Smooth muscle cell (in vitro differentiated cells): ENCODE results near the gene IRF6. TPM values are rescaled to one million over a fixed set of nuclear protein-coding genes. Genes with fewer than 3 reads are reported as not detected.

Experiments used
- DNase-seq: peaks from one replicate; lab custom pipeline; 2025; ENCODE audit not compliant: unreplicated experiment; lab: John Stamatoyannopoulos, UW
- H2AFZ ChIP-seq: fragments of 200-600 bp; sonication (generic); 2 replicates; pipeline ENCODE4 v1.6.0; 2016; ENCODE audit warnings: antibody characterized with exemption, low read depth, mild to moderate bottlenecking
- H3F3A ChIP-seq: fragments of 200-600 bp; sonication (generic); 2 replicates; pipeline ENCODE4 v1.6.0; 2017; ENCODE audit warnings: antibody characterized with exemption, low read depth
- H3K27ac ChIP-seq: fragments of 200-600 bp; sonication (generic); 2 replicates; pipeline ENCODE4 v1.5.1; 2016; ENCODE audit warnings: low read depth, mild to moderate bottlenecking
- H3K27me3 ChIP-seq: fragments of 200-600 bp; sonication (generic); 2 replicates; pipeline ENCODE4 v1.6.1; 2016; ENCODE audit warnings: low read depth, mild to moderate bottlenecking
- H3K36me3 ChIP-seq: fragments of 200-600 bp; sonication (generic); 2 replicates; pipeline ENCODE4 v1.5.1; 2016; ENCODE audit warnings: low read depth
- H3K4me1 ChIP-seq: fragments of 200-600 bp; sonication (generic); 2 replicates; pipeline ENCODE4 v1.5.1; 2016; ENCODE audit warnings: low read depth
- H3K4me2 ChIP-seq: fragments of 200-600 bp; sonication (generic); 2 replicates; pipeline ENCODE4 v1.6.0; 2016; ENCODE audit warnings: mild to moderate bottlenecking
- H3K4me3 ChIP-seq: fragments of 200-600 bp; sonication (generic); 2 replicates; pipeline ENCODE4 v1.5.1; 2016; ENCODE audit warnings: mild to moderate bottlenecking
- H3K79me2 ChIP-seq: fragments of 200-600 bp; sonication (generic); 2 replicates; pipeline ENCODE4 v1.6.0; 2016; ENCODE audit warnings: low read depth, mild to moderate bottlenecking
- H3K9ac ChIP-seq: fragments of 200-600 bp; sonication (generic); 2 replicates; pipeline ENCODE4 v1.6.0; 2016; ENCODE audit warnings: low read depth
- H3K9me3 ChIP-seq: fragments of 200-600 bp; sonication (generic); replicated peaks from 2 replicates; pipeline ENCODE4 v1.5.1; 2016; ENCODE audit warnings: low read depth
- H4K20me1 ChIP-seq: fragments of 200-600 bp; sonication (generic); 2 replicates; pipeline ENCODE4 v1.6.0; 2016; ENCODE audit warnings: low read depth
- WGBS: methylation state at CpG from one replicate; pipeline ENCODE4 v1.1.7; 2016; ENCODE audit warnings: low lambda C conversion rate; 5-methylcytosine and 5-hydroxymethylcytosine counted together
- polyA plus RNA-seq: library from polyadenylated mRNA; unstranded; fragments of >200 nt; fragmentation: Nextera tagmentation; extraction: Ambion mirVana; gene quantifications from 2 replicates; pipeline ENCODE4 v1.2.1, GENCODE V29; 2016
- total RNA-seq: library from RNA; depleted of rRNA; stranded (reverse); fragments of >200 nt; gene quantifications from 2 replicates; pipeline ENCODE4 v1.2.3, GENCODE V29; 2014
- TF ChIP-seq, protein P1 (sequence below): fragments of 200-600 bp; sonication (generic); IDR thresholded peaks from 2 replicates; pipeline ENCODE4 v1.5.1; 2017; ENCODE audit warnings: borderline replicate concordance, mild to moderate bottlenecking, antibody characterized with exemption; ENCODE audit not compliant: insufficient read depth, poor library complexity, severe bottlenecking

Gene IRF6
- total RNA-seq = 52.3 and 59.6 TPM in 2 replicates
- polyA plus RNA-seq = 18.1 and 57.4 TPM in 2 replicates

GRCh38 chr1:209805875-209806760 is at the start of gene IRF6:
Gene IRF6, minus strand, starts transcription at chr1:209806142. Its CDS starts 4,729 bp downstream, at chr1:209801413.
- Histone ChIP-seq H3K4me2 (peak within 1 kb of the TSS; percentile 93), H3K4me3 (peak within 1 kb of the TSS; percentile 56), H4K20me1 (peaks cover 43% of the 10 kb centered on the region), H3K4me1 (peaks cover 4% of the 10 kb centered on the region), H3K79me2 (peaks cover 32% of the 10 kb centered on the region), H2AFZ (peak within 1 kb of the TSS; percentile 71), H3K27ac (peak within 1 kb of the TSS; percentile 73), H3K9ac (peak within 1 kb of the TSS; percentile 82), H3F3A (no peaks in the 10 kb centered on the region), H3K27me3 (no peaks in the 10 kb centered on the region), H3K36me3 (no peaks in the 10 kb centered on the region), H3K9me3 (no peaks in the 10 kb centered on the region)
- 2% methylated on average over 44 of the region's 46 CpGs for WGBS
- TF ChIP-seq, protein P1, sequence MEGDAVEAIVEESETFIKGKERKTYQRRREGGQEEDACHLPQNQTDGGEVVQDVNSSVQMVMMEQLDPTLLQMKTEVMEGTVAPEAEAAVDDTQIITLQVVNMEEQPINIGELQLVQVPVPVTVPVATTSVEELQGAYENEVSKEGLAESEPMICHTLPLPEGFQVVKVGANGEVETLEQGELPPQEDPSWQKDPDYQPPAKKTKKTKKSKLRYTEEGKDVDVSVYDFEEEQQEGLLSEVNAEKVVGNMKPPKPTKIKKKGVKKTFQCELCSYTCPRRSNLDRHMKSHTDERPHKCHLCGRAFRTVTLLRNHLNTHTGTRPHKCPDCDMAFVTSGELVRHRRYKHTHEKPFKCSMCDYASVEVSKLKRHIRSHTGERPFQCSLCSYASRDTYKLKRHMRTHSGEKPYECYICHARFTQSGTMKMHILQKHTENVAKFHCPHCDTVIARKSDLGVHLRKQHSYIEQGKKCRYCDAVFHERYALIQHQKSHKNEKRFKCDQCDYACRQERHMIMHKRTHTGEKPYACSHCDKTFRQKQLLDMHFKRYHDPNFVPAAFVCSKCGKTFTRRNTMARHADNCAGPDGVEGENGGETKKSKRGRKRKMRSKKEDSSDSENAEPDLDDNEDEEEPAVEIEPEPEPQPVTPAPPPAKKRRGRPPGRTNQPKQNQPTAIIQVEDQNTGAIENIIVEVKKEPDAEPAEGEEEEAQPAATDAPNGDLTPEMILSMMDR = no peak
- DNase-seq = peak; percentile 50

- no peaks in the 10 kb centered on the region for H3K4me1 ChIP-seq
- H3K27ac ChIP-seq = no peak overlapping the region
- no peaks in the 10 kb centered on the region for H3K9me3 ChIP-seq
- TF ChIP-seq, protein P1 = no peak
- no peak overlapping the region for H3K9ac ChIP-seq
- no peak overlapping the region for H3K4me3 ChIP-seq
- H2AFZ ChIP-seq = no peak overlapping the region
- no peaks in the 10 kb centered on the region for H3F3A ChIP-seq
- no peak for DNase-seq
- no peaks in the 10 kb centered on the region for H3K27me3 ChIP-seq
- no peak overlapping the region for H3K4me2 ChIP-seq
- H3K79me2 ChIP-seq = no peaks in the 10 kb centered on the region
- no peaks in the 10 kb centered on the region for H4K20me1 ChIP-seq
- H3K36me3 ChIP-seq = peaks cover 5% of the 10 kb centered on the region
- 96% methylated on average over 5 of the region's 5 CpGs for WGBS
These were observed 49.7 kb upstream of the IRF6 start for GRCh38 chr1:209855623-209856022.

GRCh38 chr1:209855006-209855405 is 49.1 kb upstream of the IRF6 start:
- H3F3A ChIP-seq = no peaks in the 10 kb centered on the region
- no peaks in the 10 kb centered on the region for H4K20me1 ChIP-seq
- no peak overlapping the region for H3K4me2 ChIP-seq
- no peak overlapping the region for H2AFZ ChIP-seq
- no peak overlapping the region for H3K4me3 ChIP-seq
- no peaks in the 10 kb centered on the region for H3K27me3 ChIP-seq
- no peak overlapping the region for H3K27ac ChIP-seq
- H3K9me3 ChIP-seq = no peaks in the 10 kb centered on the region
- H3K79me2 ChIP-seq = no peaks in the 10 kb centered on the region
- H3K9ac ChIP-seq = no peak overlapping the region
- WGBS = 94% methylated on average over 8 of the region's 8 CpGs
- H3K4me1 ChIP-seq = no peaks in the 10 kb centered on the region
- peaks cover 5% of the 10 kb centered on the region for H3K36me3 ChIP-seq
- TF ChIP-seq, protein P1 = no peak
- DNase-seq = no peak

DNA sequence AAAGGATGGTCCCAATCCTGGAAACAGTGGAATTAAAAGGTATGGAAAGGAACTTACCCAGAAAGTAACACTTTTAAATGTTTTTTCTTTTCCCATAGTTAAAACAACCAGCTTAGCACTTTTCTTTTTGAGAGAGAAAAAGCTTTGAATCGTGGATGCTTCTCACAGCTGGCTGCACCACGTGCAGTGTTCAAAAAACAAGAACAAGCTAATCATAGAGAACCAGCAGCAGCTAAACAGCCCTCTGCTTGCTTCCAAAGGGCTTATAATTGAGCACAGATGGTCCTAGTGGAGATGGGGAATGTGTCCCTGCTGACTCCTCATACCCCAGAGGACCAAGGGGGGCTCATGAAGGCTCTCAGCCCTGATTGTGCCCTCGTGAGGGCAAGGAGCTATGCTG is 48.3 kb upstream of the IRF6 start:
- no peak for DNase-seq
- no peaks in the 10 kb centered on the region for H3F3A ChIP-seq
- no peaks in the 10 kb centered on the region for H3K79me2 ChIP-seq
- no peak overlapping the region for H3K4me2 ChIP-seq
- peaks cover 5% of the 10 kb centered on the region for H3K36me3 ChIP-seq
- 87% methylated on average over 3 of the region's 3 CpGs for WGBS
- H3K4me1 ChIP-seq = no peaks in the 10 kb centered on the region
- H3K27me3 ChIP-seq = no peaks in the 10 kb centered on the region
- H3K27ac ChIP-seq = no peak overlapping the region
- H2AFZ ChIP-seq = no peak overlapping the region
- no peak overlapping the region for H3K9ac ChIP-seq
- H4K20me1 ChIP-seq = no peaks in the 10 kb centered on the region
- H3K9me3 ChIP-seq = no peaks in the 10 kb centered on the region
- H3K4me3 ChIP-seq = no peak overlapping the region
- TF ChIP-seq, protein P1 = no peak
